PC-3 (cell line): ENCODE results near the gene RPN1. TPM values are rescaled to one million over a fixed set of nuclear protein-coding genes. Genes with fewer than 3 reads are reported as not detected.

Experiments used
- ATAC-seq: fragments of 200-7000 bp; cut with Tn5 transposase; 2 replicates; pipeline ENCODE4 v1.9.1; 2020; ENCODE audit warnings: mild to moderate bottlenecking, moderate library complexity
- BruUV-seq: library from RNA; stranded (reverse); fragments of 400-500 nt; replicated peaks from 2 replicates; lab custom pipeline; 2021; lab: Mats Ljungman, UMichigan
- CTCF ChIA-PET: fragments of 300-600 bp; sonication (Branson Sonifier 250); formaldehyde crosslinking; loops from one replicate; lab custom pipeline; 2022; ENCODE audit warnings: antibody characterized with exemption; lab: Charles Lee
- POLR2A ChIA-PET: fragments of 300-600 bp; sonication (Branson Sonifier 250); formaldehyde crosslinking; loops from one replicate; lab custom pipeline; 2022; ENCODE audit warnings: antibody characterized with exemption; ENCODE audit not compliant: unreplicated experiment; lab: Charles Lee
- DNase-seq: peaks from one replicate; pipeline ENCODE4 v3.0.0-alpha.2; 2015
- H2AFZ ChIP-seq: fragments of 300-600 bp; sonication (generic); 2 replicates; pipeline ENCODE4 v1.6.0; 2016; ENCODE audit warnings: antibody characterized with exemption, low read length
- H3F3A ChIP-seq: fragments of 300-600 bp; sonication (generic); one replicate; pipeline ENCODE4 v1.6.0; 2017; ENCODE audit warnings: antibody characterized with exemption, low read length, control low read depth, mild to moderate bottlenecking; ENCODE audit not compliant: unreplicated experiment
- H3K27ac ChIP-seq: fragments of 300-600 bp; sonication (generic); 2 replicates; pipeline ENCODE4 v1.5.1; 2016; ENCODE audit warnings: mild to moderate bottlenecking, low read length
- H3K27me3 ChIP-seq: fragments of 300-600 bp; sonication (generic); 2 replicates; pipeline ENCODE4 v1.6.1; 2016; ENCODE audit warnings: low read length, mixed read lengths
- H3K36me3 ChIP-seq: fragments of 300-600 bp; sonication (generic); 2 replicates; pipeline ENCODE4 v1.6.1; 2016; ENCODE audit warnings: low read depth, mixed run types, low read length, mixed read lengths
- H3K4me1 ChIP-seq: fragments of 300-600 bp; sonication (generic); 2 replicates; pipeline ENCODE4 v1.5.1; 2016; ENCODE audit warnings: low read length; ENCODE audit not compliant: insufficient read depth
- H3K4me2 ChIP-seq: fragments of 300-600 bp; sonication (generic); 2 replicates; pipeline ENCODE4 v1.6.0; 2016; ENCODE audit warnings: low read length
- H3K4me3 ChIP-seq: fragments of 300-600 bp; sonication (generic); 2 replicates; pipeline ENCODE4 v1.5.1; 2016; ENCODE audit warnings: mild to moderate bottlenecking, low read length, mixed read lengths
- H3K79me2 ChIP-seq: fragments of 300-600 bp; sonication (generic); 2 replicates; pipeline ENCODE4 v1.6.1; 2017; ENCODE audit warnings: low read length, mixed read lengths
- H3K9ac ChIP-seq: fragments of 300-600 bp; sonication (generic); 2 replicates; pipeline ENCODE4 v1.6.0; 2016; ENCODE audit warnings: mild to moderate bottlenecking, low read length
- H3K9me2 ChIP-seq: fragments of 300-600 bp; sonication (generic); replicated peaks from 2 replicates; pipeline ENCODE4 v1.6.1; 2016; ENCODE audit warnings: mixed run types, low read length, mixed read lengths
- H3K9me3 ChIP-seq: fragments of 300-600 bp; sonication (generic); 2 replicates; pipeline ENCODE4 v1.6.1; 2016; ENCODE audit warnings: low read length, mixed read lengths
- H4K20me1 ChIP-seq: fragments of 300-600 bp; sonication (generic); 2 replicates; pipeline ENCODE4 v1.6.1; 2016; ENCODE audit warnings: low read length, mixed read lengths
- CTCF ChIP-seq: fragments of 300-600 bp; sonication (generic); conservative IDR thresholded peaks from 2 replicates; pipeline ENCODE4 v1.5.1; 2017; ENCODE audit warnings: antibody characterized with exemption, low read depth, mild to moderate bottlenecking, low read length
- EZH2 ChIP-seq: fragments of 300-600 bp; sonication (generic); IDR thresholded peaks from one replicate; pipeline ENCODE4 v1.6.1; 2017; ENCODE audit warnings: antibody characterized with exemption, mild to moderate bottlenecking, low read length; ENCODE audit not compliant: unreplicated experiment
- EZH2phosphoT487 ChIP-seq: fragments of 300-600 bp; sonication (generic); IDR thresholded peaks from 2 replicates; pipeline ENCODE4 v1.6.1; 2018; ENCODE audit warnings: mild to moderate bottlenecking, antibody characterized with exemption, low read length, borderline replicate concordance
- intact Hi-C: fragments of 100-400 bp; cut with micrococcal nuclease; formaldehyde crosslinking; loops from 2 replicates; pipeline ENCODE4 v1.9.0; 2023
- total RNA-seq: library from RNA; depleted of rRNA; stranded (reverse); fragments of >200 nt; gene quantifications from 2 replicates; pipeline ENCODE4 v1.2.3, GENCODE V29; 2014

RPN1 gene
- total RNA-seq, 1 experiment from 2014 or later: 262 TPM

DNA sequence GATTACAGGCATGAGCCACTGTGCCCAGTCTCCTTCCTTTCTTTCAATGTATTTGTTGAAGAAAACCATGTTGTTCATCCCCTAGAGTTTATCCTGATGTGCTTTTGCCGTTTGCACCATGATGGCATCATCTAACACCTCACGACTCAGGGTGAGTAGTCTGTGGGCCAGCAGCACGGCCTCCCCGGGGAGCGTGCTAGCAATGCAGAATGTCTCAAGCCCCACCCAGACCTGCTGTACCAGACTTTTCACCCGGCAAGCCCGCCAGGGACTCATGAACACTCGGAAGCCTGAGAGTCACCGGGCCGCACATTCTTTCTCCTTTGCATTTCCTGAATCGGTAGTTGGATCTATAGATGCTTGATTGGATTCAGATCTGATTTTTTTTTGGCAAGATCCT, 64.6 kb downstream of the RPN1 start:
- H3K4me1 ChIP-seq: peaks cover 7% of the 10 kb centered on the region; the same call in 1 of the 2 replicates
- no TSS peak for BruUV-seq
- no peaks in the 10 kb centered on the region for H3K9me3 ChIP-seq
- no peak overlapping the region for H3K27ac ChIP-seq
- TF ChIP-seq EZH2phosphoT487 (no peak), EZH2 (no peak), CTCF (no peak)
- intact Hi-C loops: loop anchor here (2.0 to 10.0 kb wide), 3 partner anchors 81 to 415 kb away; no protein-coding TSS in a partner anchor
- peak; percentile 19; the same call in 1 of the 2 replicates for ATAC-seq
- ChIA-PET CTCF (no interaction called here), POLR2A (no interaction called here)
- H3K4me2 ChIP-seq: no peak overlapping the region
- H3K27me3 ChIP-seq: no peaks in the 10 kb centered on the region
- H3K79me2 ChIP-seq: no peaks in the 10 kb centered on the region
- H2AFZ ChIP-seq: no peak overlapping the region
- H3K9ac ChIP-seq: no peak overlapping the region
- H3K4me3 ChIP-seq: no peak overlapping the region
- H3F3A ChIP-seq: no peaks in the 10 kb centered on the region
- no peaks in the 10 kb centered on the region for H4K20me1 ChIP-seq
- H3K9me2 ChIP-seq: no peaks in the 10 kb centered on the region
- no peaks in the 10 kb centered on the region for H3K36me3 ChIP-seq
- peak; percentile 48 for DNase-seq

- Histone ChIP-seq H3K27me3 (no peaks in the 10 kb centered on the region), H3F3A (no peaks in the 10 kb centered on the region), H3K79me2 (no peaks in the 10 kb centered on the region), H2AFZ (peak overlapping the region; percentile 52; the same call in 1 of the 2 replicates), H3K27ac (no peak overlapping the region), H3K36me3 (no peaks in the 10 kb centered on the region), H3K4me3 (no peak overlapping the region), H3K4me1 (peaks cover 7% of the 10 kb centered on the region; the same call in 1 of the 2 replicates), H3K9ac (no peak overlapping the region), H3K9me3 (no peaks in the 10 kb centered on the region), H3K4me2 (no peak overlapping the region), H3K9me2 (no peaks in the 10 kb centered on the region), H4K20me1 (no peaks in the 10 kb centered on the region)
- intact Hi-C loops: loop anchor here (2.0 to 10.0 kb wide), 3 partner anchors 80 to 414 kb away; no protein-coding TSS in a partner anchor
- no peak for ATAC-seq
- POLR2A ChIA-PET: no interaction called here
- no peak for DNase-seq
- no peak for TF ChIP-seq EZH2phosphoT487
- TF ChIP-seq EZH2: no peak
- TF ChIP-seq CTCF: no peak
- no TSS peak for BruUV-seq
- CTCF ChIA-PET: interaction anchor here (0.6 kb wide), 1 partner anchor 901 kb away, joined by 3 read pairs; no protein-coding TSS in a partner anchor
These were observed 65.4 kb downstream of the RPN1 start for GRCh38 chr3:128585189-128585588.

DNA sequence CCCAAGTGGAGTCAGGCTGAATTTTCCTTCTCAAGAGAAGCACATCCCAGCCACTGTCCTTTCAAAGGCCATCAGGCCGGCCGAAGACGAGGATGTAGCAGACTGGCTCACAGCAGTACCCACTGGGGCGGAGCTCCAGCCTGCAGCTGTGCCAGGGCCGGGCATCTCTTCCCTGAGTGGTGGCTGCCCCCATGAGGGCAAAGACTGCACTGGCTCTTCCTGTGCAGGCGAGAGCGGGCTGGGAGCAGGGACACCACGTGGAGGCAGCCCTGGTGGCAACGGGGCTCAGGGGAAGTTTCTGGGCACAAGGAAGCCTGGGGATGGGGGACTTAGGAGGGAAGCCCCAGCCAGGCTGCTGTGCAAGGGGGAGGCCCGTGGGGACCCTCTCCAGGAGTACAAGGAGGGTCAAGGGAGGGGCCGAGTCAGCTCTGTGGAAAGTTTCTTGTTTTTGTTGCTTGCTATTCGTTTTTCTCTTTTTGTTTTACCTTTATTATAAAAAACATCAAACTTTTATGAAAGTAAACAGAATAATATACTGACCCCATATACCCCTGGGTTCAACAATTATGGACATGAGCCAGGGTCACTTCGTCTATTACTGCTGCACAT, 66.1 kb downstream of the RPN1 start:
- intact Hi-C loops: loop anchor here (1.0 to 10.0 kb wide), 4 partner anchors 80 to 414 kb away; no protein-coding TSS in a partner anchor
- TF ChIP-seq CTCF (peak; percentile 84), EZH2phosphoT487 (no peak), EZH2 (no peak)
- CTCF ChIA-PET: interaction anchor here (0.6 to 0.7 kb wide), 2 partner anchors 159 to 361 kb away, joined by 3 to 4 read pairs; no protein-coding TSS in a partner anchor
- no TSS peak for BruUV-seq
- H3K4me3 ChIP-seq: no peak overlapping the region
- H3K9me3 ChIP-seq: no peaks in the 10 kb centered on the region
- DNase-seq (peak; percentile 85), ATAC-seq (peak; percentile 100)
- H4K20me1 ChIP-seq: no peaks in the 10 kb centered on the region
- H3K4me2 ChIP-seq: peak overlapping the region; percentile 44
- no peaks in the 10 kb centered on the region for H3K27me3 ChIP-seq
- no peaks in the 10 kb centered on the region for H3F3A ChIP-seq
- peak overlapping the region; percentile 52 for H2AFZ ChIP-seq
- no peaks in the 10 kb centered on the region for H3K9me2 ChIP-seq
- H3K4me1 ChIP-seq: peaks cover 7% of the 10 kb centered on the region; the same call in 1 of the 2 replicates
- no peaks in the 10 kb centered on the region for H3K36me3 ChIP-seq
- POLR2A ChIA-PET: no interaction called here
- peak overlapping the region; percentile 31 for H3K9ac ChIP-seq
- H3K79me2 ChIP-seq: no peaks in the 10 kb centered on the region
- no peak overlapping the region for H3K27ac ChIP-seq
